Activated CD4-positive, alpha-beta T cell treated with anti-CD3 and anti-CD28 coated beads, Interleukin-2, amount 10 ng/mL, durations not matched to agents 7 days and 5 days (primary cell): ENCODE measurements around the gene ANAPC2. TPM values are rescaled to one million over a fixed set of nuclear protein-coding genes. Genes with fewer than 3 reads are reported as not detected.

Experiments used
- CTCF ChIA-PET: fragments of 350-600 bp; sonication (Branson Sonifier 250); formaldehyde crosslinking; loops from one replicate; lab custom pipeline; 2021; ENCODE audit warnings: antibody characterized with exemption; lab: Charles Lee
- POLR2A ChIA-PET: fragments of 350-600 bp; sonication (Branson Sonifier 250); formaldehyde crosslinking; loops from one replicate; lab custom pipeline; 2021; ENCODE audit warnings: antibody characterized with exemption; lab: Charles Lee
- DNase-seq: peaks from one replicate; pipeline ENCODE4 v3.0.0-alpha.2; 2020
- H3K27ac Mint-ChIP-seq: one replicate; pipeline ENCODE4 v1.8.0; 2021; ENCODE audit warnings: mild to moderate bottlenecking, moderate library complexity, mixed read lengths
- H3K27me3 Mint-ChIP-seq: one replicate; pipeline ENCODE4 v1.8.0; 2021; ENCODE audit warnings: mixed read lengths
- H3K36me3 Mint-ChIP-seq: one replicate; pipeline ENCODE4 v1.8.0; 2021; ENCODE audit warnings: low read depth, mixed read lengths
- H3K4me1 Mint-ChIP-seq: one replicate; pipeline ENCODE4 v1.8.0; 2021; ENCODE audit warnings: mixed read lengths
- H3K4me3 Mint-ChIP-seq: one replicate; pipeline ENCODE4 v1.8.0; 2021; ENCODE audit warnings: mild to moderate bottlenecking, moderate library complexity, mixed read lengths
- H3K9me3 Mint-ChIP-seq: one replicate; pipeline ENCODE4 v1.8.0; 2021; ENCODE audit warnings: mixed read lengths
- total RNA-seq, 2 experiments: library from RNA; stranded (reverse); gene quantifications; one replicate each; pipeline ENCODE4 v1.2.3, GENCODE V29; 2021

ANAPC2 gene
- total RNA-seq, 2 experiments from 2014 or later: 61.3 to 76.1 TPM

DNA sequence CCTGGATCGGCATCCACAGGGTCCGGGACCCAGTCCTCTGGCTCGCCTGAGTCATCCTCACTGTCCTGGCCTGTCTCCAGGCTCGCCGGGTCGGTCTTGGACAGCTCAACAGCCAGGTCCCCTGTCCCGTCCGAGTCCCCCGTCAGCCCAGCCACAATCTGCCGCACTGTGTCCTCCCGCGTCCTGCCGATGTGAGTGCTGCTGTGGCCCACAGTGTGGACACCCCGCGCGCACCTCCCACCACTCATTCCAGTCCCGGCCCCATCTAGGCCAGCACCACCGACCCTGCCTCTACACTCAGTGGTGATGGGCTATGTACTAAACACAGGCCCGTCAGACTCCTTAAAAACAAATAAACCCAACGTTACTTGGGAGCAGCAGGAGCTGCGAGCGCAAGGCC is 6.7 kb downstream of the ANAPC2 start:
- ChIA-PET CTCF (no interaction called here), POLR2A (no interaction called here)
- Mint-ChIP-seq H3K27ac (no peak overlapping the region), H3K36me3 (peaks cover 11% of the 10 kb centered on the region), H3K4me3 (no peak overlapping the region), H3K27me3 (no peaks in the 10 kb centered on the region), H3K9me3 (no peaks in the 10 kb centered on the region), H3K4me1 (peaks cover 5% of the 10 kb centered on the region)
- DNase-seq: no peak

DNA sequence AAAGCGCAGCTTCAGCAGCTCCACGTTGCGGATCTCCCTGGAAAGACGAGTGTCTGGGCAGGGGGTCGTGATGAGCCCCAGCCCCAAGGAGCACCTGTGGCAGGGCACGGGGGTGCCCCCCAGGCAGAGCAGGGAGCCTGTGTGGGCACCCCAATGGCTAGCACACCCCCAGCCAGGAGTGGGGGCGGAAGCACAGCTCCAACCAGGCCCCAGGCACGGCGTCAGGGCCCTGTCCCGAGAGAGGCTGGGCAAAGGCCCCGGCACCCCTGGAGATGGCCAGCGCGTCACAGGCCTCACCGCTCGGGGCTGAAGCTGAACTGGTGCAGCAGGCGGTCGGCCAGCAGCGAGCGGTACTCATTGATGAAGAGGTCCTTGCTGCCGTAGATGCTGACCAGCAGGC is 7.9 kb downstream of the ANAPC2 start:
- Mint-ChIP-seq H3K36me3 (peaks cover 11% of the 10 kb centered on the region), H3K4me3 (no peak overlapping the region), H3K27me3 (no peaks in the 10 kb centered on the region), H3K4me1 (no peaks in the 10 kb centered on the region), H3K27ac (no peak overlapping the region), H3K9me3 (no peaks in the 10 kb centered on the region)
- DNase-seq: no peak
- CTCF ChIA-PET: no interaction called here
- POLR2A ChIA-PET: no interaction called here

DNA sequence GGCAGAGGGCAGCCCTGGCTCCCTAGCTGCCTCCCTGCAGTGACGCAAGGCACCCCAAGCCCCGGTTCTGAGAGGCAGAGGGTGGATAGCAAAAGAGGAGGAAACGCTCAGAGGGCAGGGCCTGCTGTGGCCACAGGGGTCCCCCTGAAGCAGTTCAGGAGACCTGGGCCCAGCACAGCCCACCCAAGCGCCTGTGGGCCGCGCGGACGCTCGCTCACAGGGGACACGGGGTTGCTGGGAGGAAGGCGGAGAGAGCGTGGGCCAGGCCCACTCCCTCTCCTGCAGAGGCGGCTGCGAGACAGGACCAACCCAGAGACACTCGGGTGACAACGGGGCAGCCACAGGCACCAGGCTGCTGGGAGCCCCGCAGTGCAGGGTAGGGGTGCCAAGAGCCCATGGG is 8.6 kb downstream of the ANAPC2 start:
- POLR2A ChIA-PET: no interaction called here
- Mint-ChIP-seq H3K4me1 (no peaks in the 10 kb centered on the region), H3K4me3 (no peak overlapping the region), H3K27ac (no peak overlapping the region), H3K27me3 (no peaks in the 10 kb centered on the region), H3K9me3 (no peaks in the 10 kb centered on the region), H3K36me3 (peaks cover 10% of the 10 kb centered on the region)
- no peak for DNase-seq
- CTCF ChIA-PET: interaction anchor here (1.3 kb wide), 1 partner anchor 57 kb away, joined by 3 read pairs; no protein-coding TSS in a partner anchor

DNA sequence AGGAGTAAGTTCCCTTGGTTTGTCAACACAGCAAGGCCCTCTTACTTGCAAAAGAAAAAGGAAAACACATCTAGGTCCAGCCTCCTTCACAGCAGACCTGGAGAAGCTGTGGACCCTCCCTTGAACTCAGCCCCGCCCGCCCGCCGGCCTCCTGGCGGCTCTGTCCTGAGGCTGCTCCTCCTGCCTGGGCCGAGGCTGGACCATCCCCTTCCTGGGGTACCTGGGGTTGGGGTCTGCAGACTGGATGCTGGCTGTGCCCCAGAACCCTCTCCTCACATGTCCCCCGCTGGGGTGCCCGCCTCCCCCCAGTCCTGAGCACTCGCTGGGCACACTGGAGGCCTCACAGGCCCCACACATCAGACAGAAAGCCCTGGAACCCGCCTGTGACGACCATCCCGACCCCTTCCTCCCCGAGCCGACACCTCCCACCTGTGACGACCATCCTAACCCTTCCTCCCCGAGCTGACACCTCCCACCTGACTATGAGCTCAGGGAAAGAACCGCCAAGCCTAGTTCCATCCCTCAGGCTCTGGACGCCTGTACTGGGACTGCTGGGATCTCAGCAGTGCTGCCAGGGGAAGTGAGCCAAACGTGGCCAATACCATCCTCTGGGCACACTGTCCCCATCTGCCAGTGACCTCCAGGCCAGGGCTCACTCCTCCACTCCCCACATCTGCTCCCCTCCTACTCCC is 9.3 kb downstream of the ANAPC2 start:
- Mint-ChIP-seq H3K4me3 (no peak overlapping the region), H3K27ac (no peak overlapping the region), H3K4me1 (no peaks in the 10 kb centered on the region), H3K9me3 (no peaks in the 10 kb centered on the region), H3K36me3 (peaks cover 10% of the 10 kb centered on the region), H3K27me3 (no peaks in the 10 kb centered on the region)
- POLR2A ChIA-PET: no interaction called here
- CTCF ChIA-PET: interaction anchor here (0.9 to 1.3 kb wide), 2 partner anchors 21 to 58 kb away, joined by 3 read pairs; no protein-coding TSS in a partner anchor
- no peak for DNase-seq

DNA sequence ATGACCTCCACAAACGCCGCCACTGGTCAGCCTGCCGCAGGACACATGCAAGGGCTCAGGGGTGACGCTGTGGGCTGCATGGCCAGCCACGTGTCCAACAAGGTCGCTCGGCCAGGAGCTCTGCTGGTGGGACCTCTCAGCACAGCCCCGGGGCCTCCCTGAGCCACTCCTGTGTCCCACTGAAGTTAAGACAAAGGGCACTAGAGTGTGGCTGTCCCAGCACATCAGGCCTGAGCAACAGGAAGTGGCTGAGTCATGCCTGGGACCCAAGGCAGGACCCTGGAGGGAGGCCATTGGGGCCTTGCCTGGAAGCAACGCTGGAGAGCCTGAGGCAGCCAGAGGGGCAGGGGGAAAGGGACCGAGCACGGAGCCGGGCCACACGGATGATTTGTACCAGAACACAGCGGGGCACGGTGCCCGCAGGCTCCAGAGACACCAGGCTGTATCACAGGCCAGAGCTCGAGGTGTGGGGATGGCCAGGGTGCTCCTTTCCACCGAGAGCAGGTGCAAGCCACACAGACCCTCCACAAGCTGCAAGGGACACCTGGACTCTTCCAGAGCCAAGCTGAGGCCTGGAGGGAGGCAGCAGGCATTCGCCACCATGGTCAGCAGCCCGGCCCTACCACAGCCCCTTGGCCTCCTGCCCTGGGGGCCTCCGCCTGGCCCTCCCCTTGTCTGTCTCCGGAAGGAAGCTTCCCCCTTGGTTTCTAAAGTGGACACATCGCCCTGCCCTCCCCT is 10.0 kb downstream of the ANAPC2 start:
- no peak overlapping the region for H3K27ac Mint-ChIP-seq
- no peaks in the 10 kb centered on the region for H3K9me3 Mint-ChIP-seq
- no peak overlapping the region for H3K4me3 Mint-ChIP-seq
- DNase-seq: no peak
- H3K4me1 Mint-ChIP-seq: no peaks in the 10 kb centered on the region
- CTCF ChIA-PET: interaction anchor here (0.9 to 1.3 kb wide), 2 partner anchors 20 to 58 kb away, joined by 3 read pairs; no protein-coding TSS in a partner anchor
- peaks cover 7% of the 10 kb centered on the region for H3K36me3 Mint-ChIP-seq
- H3K27me3 Mint-ChIP-seq: peaks cover 2% of the 10 kb centered on the region
- POLR2A ChIA-PET: no interaction called here

DNA sequence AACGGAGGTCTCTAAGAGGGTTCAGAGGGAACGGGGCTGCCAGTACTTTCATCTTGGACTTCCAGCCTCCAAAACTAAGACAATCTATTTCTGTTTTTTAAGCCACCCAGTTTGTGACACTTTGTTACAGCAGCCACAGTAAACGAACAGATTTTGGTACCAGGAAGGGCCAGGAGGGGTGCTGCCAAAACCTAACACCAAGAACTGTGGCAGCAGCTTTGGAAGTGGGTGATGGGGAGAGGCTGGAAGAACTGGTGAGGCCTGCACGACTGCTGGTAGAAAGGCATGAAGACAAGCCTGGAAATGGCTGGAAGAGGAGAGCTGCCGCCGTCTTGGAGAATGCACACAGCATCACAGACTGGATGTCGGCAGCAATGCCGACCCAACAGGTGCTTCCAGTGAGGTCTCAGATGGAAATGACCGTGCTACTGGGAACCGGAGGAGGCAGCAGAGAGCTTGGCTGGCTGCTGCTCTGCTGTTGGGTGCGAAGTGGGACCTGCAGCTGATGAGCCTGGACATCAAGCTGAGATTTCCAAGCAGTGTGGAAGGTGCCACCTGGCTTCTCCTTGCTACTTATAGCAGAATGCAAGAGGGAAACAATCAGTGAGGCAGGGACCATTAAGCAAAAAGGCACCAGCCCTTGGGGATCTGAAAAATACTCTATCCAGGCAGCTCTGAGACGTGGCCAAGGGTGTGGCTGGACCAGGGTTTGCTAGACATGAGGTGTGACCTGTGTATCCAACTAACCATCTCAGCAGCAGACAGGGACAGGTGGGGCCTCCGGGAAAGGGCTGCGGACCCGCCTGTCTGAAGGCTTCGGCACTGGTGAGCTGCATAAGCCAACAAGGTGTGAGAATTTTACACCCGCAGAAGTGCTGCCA is 11.8 kb downstream of the ANAPC2 start:
- Mint-ChIP-seq H3K27me3 (peaks cover 12% of the 10 kb centered on the region), H3K4me3 (no peak overlapping the region), H3K27ac (no peak overlapping the region), H3K9me3 (no peaks in the 10 kb centered on the region), H3K36me3 (peaks cover 3% of the 10 kb centered on the region), H3K4me1 (no peaks in the 10 kb centered on the region)
- DNase-seq: peak; percentile 28
- ChIA-PET POLR2A (no interaction called here), CTCF (interaction anchor here (1.0 to 1.3 kb wide), 3 partner anchors 11 to 148 kb away, joined by 3 read pairs; partner anchors contain the start of genes ANAPC2, RNF208 and SSNA1)

DNA sequence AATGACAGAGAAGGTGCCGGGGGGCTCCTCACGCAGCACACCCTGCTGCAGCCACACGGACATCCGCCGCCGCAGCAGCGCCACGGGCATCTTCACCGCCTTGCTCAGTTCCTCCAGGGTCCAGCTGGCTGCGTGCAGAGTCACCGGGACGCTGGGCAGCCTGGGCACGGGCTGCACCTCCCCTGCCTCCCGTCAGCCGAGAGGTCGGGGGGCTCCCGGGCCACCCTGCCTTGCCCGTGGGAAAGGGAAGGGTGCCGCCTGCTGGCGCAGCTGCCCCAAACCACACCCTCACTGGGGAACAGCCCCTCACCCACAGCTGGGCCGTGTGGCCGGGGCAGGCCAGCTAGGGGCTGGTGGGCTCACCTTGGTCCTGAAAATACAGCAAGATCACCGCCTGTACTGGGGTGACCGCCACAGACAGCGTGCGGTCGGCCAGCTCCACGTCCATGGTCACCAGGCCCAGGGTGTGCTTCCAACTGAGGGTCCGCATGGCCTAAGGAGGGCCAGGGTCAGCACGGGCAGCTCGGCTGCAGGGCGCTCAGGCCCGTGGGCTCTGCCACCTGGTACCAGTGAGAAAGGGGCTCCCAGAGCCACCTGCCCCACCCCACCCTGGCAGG is 12.9 kb downstream of the ANAPC2 start:
- peaks cover 3% of the 10 kb centered on the region for H3K36me3 Mint-ChIP-seq
- ChIA-PET CTCF (interaction anchor here (1.2 kb wide), 1 partner anchor 21 kb away, joined by 3 read pairs; no protein-coding TSS in a partner anchor), POLR2A (no interaction called here)
- no peak overlapping the region for H3K27ac Mint-ChIP-seq
- H3K4me3 Mint-ChIP-seq: no peak overlapping the region
- no peak for DNase-seq
- H3K4me1 Mint-ChIP-seq: no peaks in the 10 kb centered on the region
- peaks cover 19% of the 10 kb centered on the region for H3K27me3 Mint-ChIP-seq
- H3K9me3 Mint-ChIP-seq: no peaks in the 10 kb centered on the region

DNA sequence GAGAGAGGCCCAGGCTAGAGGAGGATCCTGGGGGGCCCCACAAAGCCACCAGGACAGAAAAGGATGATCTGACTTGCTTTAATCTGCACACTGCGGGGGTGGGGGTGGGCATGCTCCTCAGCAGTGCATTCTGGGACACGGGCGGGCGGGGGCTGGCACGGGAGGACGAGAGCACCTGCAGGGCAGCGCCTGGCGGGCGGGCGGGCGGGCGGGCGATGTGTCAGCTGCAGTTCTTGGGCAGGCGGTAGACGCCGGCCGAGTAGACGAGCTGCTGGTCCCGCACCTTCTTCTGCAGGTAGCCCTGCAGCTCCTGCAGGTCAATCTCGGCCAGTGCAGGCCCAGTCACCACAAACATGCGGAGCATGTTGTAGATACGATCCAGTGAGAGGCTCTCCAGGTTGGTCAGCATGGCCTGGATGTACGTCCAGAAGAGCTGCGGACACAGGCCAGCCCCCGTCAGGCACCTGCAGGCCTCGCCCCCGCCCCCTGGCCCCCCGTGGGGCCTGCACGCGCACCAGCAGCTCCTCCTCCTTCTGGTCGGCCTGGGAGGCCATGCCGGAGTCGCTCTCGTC is 13.6 kb downstream of the ANAPC2 start:
- DNase-seq: no peak
- ChIA-PET CTCF (interaction anchor here (1.2 kb wide), 1 partner anchor 21 kb away, joined by 3 read pairs; no protein-coding TSS in a partner anchor), POLR2A (no interaction called here)
- H3K4me1 Mint-ChIP-seq: no peaks in the 10 kb centered on the region
- no peak overlapping the region for H3K27ac Mint-ChIP-seq
- peaks cover 25% of the 10 kb centered on the region for H3K27me3 Mint-ChIP-seq
- peaks cover 3% of the 10 kb centered on the region for H3K36me3 Mint-ChIP-seq
- no peaks in the 10 kb centered on the region for H3K9me3 Mint-ChIP-seq
- no peak overlapping the region for H3K4me3 Mint-ChIP-seq

DNA sequence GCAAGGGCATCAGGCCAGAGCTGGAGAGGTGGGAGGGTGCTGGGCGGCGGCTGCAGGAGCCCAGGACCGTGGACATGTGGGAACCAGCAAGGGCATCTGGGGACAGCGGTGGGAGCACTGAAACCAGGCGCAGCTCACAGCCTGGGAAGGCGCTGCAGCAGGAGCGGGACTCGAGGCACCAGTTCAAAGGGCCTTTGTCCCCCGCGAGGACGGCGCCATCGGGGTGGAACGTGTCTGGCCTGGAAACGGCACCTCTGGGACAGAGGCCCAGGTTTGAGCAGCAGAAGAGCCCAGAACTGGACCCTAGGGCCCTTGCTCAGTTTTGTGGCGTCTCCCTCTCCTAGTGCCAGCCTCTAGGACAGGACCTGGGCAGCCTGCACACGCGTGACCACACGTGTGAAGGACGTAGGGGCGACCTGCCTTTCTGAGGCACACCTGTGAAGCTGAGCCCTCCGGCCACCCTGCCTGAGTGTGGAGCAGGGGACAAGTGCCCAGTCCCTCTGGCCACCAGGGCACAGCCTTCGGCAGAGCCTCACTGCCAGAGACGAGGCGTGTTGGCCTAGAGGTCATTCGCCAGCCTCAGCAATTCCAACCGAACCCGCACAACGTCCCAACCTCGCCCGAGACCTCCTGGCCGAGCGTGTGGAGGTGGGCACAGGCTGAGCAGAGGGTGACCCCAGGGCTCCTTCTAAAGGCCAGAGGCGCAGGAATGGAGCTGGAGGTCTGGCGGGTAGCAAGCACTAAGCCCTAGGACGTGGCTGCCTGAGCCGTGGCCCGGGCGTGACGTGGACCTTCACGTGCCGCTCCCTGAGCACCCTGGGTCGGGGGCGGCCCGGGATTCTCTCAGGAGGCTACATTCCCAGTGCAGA is 14.3 kb downstream of the ANAPC2 start:
- H3K4me1 Mint-ChIP-seq: no peaks in the 10 kb centered on the region
- H3K27me3 Mint-ChIP-seq: peaks cover 25% of the 10 kb centered on the region
- H3K36me3 Mint-ChIP-seq: no peaks in the 10 kb centered on the region
- no peak for DNase-seq
- H3K4me3 Mint-ChIP-seq: no peak overlapping the region
- H3K27ac Mint-ChIP-seq: no peak overlapping the region
- ChIA-PET CTCF (interaction anchor here (1.3 kb wide), 1 partner anchor 45 kb away, joined by 3 read pairs; no protein-coding TSS in a partner anchor), POLR2A (no interaction called here)
- no peaks in the 10 kb centered on the region for H3K9me3 Mint-ChIP-seq

DNA sequence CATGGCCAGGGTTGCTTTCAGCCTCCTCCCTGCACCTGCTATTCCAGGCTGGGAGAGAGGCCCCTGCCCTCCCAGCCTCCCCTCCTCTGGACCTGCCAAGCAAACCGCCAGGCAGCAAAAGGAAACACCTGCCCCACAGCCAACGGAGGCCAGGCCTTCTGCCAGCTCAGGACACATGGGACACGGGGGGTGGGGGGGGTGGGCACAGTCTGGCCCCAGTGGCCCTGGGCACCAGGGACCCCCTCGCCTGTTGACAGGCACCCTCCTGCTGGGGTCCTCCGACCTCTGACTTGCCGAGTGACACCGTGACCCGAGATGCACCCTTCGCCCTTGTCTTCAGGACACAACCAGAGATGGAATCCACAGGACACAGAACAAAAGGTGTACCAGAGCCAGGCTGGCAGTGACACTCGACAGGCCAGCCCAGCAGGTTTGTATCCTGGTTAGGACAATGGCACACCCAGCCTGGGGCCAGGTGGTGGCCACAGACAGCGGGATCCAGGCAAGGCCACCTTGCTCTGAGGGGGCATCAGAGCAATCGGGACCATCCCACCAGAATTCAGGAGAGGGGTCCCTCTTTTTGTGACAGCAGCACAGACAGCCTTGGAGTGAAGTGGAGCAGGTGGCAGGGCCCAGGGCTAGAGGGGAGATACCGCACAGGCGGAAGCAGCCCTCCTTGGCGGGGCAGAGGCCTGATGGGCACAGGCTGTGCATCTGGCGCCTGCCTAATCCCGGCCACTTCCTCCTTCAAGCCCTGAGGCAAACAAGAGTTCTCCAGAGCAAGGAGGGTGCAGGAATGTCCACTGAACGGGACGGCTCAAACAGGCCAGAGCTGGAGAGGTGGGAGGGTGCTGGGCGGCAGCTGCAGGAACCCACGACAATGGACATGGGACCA is 15.2 kb downstream of the ANAPC2 start:
- Mint-ChIP-seq H3K9me3 (no peaks in the 10 kb centered on the region), H3K27me3 (peaks cover 27% of the 10 kb centered on the region), H3K36me3 (no peaks in the 10 kb centered on the region), H3K4me3 (no peak overlapping the region), H3K4me1 (no peaks in the 10 kb centered on the region), H3K27ac (no peak overlapping the region)
- POLR2A ChIA-PET: no interaction called here
- DNase-seq: no peak
- CTCF ChIA-PET: interaction anchor here (1.3 kb wide), 1 partner anchor 44 kb away, joined by 3 read pairs; no protein-coding TSS in a partner anchor
